GM10266 (cell line): ENCODE data around the gene SLC22A15.
"Not testable (repeated sequence)": the region's sequence is repeated elsewhere in the genome, so short reads cannot be mapped to it uniquely, and the experiment has no call there.

ENCODE experiments used
- DNase-seq: peaks from one replicate; pipeline ENCODE4 v3.0.0; 2012; ENCODE audit errors: extremely low spot score
- CTCF ChIP-seq: IDR thresholded peaks from 2 replicates; pipeline ENCODE4 v1.5.1; 2012; ENCODE audit warnings: mild to moderate bottlenecking, low read depth; ENCODE audit not compliant: control insufficient read depth, insufficient read depth; ENCODE audit errors: missing control alignments

The SLC22A15 gene

GRCh38 chr1:115980998-115981993 lies 5.0 kb downstream of the SLC22A15 start:
- TF ChIP-seq CTCF: peak; percentile 66
- DNase-seq: peak; percentile 67

- no peak for DNase-seq
- TF ChIP-seq CTCF: no peak
Observed at GRCh38 chr1:115982400-115982799, 6.1 kb downstream of the SLC22A15 start.

GRCh38 chr1:115983584-115983983 lies 7.3 kb downstream of the SLC22A15 start:
- DNase-seq: no peak
- no peak for TF ChIP-seq CTCF

GRCh38 chr1:115987623-115988022 lies 11.3 kb downstream of the SLC22A15 start:
- no peak for TF ChIP-seq CTCF

GRCh38 chr1:115988953-115989352 lies 12.6 kb downstream of the SLC22A15 start:
- no peak for TF ChIP-seq CTCF
- DNase-seq: no peak

More at GRCh38 chr1:115987623-115988022, 11.3 kb downstream of the SLC22A15 start:
- no peak for DNase-seq

GRCh38 chr1:115989699-115990098 lies 13.4 kb downstream of the SLC22A15 start:
- TF ChIP-seq CTCF: no peak
- no peak for DNase-seq

GRCh38 chr1:115991909-115992308 lies 15.6 kb downstream of the SLC22A15 start:
- TF ChIP-seq CTCF: no peak
- DNase-seq: no peak

- DNase-seq: not testable (repeated sequence)
Observed at GRCh38 chr1:115997921-115998320, 21.6 kb downstream of the SLC22A15 start.
